Measurements from ENCODE around the gene CEP162.

DNA sequence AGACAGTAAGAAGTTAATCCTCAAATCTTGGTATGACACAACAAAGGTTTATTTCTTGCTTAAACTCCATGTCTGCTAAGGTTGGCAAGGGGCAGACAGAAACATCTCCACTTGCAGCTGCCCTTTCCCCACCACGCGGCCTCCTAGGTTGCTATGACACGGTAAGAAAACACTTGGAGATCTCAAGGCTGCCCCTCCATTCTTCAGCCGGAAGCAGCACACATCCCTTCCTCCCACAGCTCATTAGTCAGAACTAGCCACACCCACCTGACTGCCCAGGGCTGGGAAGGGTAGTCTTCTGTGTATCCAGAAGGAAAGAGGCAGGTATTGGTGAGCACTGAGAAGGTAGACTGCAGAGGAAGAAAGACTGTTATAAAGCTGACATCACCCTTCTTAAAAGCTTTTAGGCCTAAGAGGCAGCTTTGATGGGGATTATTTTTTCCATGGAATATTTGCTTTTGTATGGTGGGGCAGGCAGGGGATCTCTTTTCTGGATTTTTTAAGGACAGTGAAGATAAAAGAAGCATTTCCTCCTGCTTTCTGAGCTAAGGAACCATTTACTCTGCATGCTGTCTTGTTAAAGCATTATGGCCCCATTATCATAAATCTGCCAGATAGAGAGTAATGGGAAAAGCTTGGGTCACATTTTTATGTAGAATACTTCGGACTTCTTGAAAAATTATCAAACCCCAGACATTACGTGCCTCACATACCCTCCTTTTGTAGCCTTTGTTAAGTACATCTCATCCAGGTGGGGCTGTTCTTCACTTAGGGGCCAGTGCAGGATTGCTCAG, 152.3 kb downstream of the CEP162 start:
- TF ChIP-seq EZH2 (IDR thresholded peaks at IDR 0.05; ENCODE audit: borderline replicate concordance, insufficient read depth, low read depth, low read length, poor library complexity, severe bottlenecking) = no peak
- TF ChIP-seq, protein P1, sequence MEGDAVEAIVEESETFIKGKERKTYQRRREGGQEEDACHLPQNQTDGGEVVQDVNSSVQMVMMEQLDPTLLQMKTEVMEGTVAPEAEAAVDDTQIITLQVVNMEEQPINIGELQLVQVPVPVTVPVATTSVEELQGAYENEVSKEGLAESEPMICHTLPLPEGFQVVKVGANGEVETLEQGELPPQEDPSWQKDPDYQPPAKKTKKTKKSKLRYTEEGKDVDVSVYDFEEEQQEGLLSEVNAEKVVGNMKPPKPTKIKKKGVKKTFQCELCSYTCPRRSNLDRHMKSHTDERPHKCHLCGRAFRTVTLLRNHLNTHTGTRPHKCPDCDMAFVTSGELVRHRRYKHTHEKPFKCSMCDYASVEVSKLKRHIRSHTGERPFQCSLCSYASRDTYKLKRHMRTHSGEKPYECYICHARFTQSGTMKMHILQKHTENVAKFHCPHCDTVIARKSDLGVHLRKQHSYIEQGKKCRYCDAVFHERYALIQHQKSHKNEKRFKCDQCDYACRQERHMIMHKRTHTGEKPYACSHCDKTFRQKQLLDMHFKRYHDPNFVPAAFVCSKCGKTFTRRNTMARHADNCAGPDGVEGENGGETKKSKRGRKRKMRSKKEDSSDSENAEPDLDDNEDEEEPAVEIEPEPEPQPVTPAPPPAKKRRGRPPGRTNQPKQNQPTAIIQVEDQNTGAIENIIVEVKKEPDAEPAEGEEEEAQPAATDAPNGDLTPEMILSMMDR (IDR thresholded peaks at IDR 0.05) = no peak
